ENCODE measurements around the gene TSSC4.

DNA sequence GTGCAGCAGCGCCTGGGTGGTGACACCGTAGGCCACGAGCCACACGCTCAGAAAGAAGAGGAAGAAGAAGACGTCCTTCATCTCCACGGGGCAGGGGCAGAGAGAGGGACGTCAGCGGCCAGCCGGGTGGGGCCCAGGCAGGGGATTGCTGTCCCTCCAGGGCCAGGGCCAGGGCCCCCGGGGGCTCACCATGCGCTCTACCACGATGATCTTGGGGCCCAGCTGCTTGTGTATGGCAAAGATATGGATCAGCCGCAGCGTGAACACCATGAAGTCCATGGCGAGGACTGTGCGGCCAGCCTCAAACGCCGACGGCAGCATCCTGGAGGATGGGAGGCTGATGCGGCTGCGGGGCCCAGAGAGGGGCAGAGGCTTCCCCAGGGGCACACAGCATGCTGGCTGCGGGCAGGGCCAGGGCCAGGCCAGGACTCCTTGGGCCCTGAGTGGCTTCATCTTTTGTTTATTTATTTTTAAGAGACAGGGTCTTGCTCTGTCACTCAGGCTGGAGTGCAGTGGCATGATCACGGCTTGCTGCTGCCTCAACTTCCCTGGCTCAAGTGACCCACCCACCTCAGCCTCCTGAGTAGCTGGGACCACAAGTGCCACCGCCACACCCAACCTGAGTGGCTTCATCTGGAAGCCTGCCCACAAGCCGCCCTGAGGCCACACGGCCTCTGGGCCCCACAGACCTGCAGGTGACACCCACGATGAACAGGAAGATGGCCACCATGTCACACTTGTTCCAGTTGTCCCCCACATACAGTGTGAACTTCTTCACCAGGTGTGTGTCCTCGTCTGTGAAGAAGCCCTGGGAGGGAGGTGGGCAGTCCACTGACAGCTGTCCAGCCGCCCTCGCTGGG is 11.1 kb downstream of the TSSC4 start:
- TF ChIP-seq, protein P1, sequence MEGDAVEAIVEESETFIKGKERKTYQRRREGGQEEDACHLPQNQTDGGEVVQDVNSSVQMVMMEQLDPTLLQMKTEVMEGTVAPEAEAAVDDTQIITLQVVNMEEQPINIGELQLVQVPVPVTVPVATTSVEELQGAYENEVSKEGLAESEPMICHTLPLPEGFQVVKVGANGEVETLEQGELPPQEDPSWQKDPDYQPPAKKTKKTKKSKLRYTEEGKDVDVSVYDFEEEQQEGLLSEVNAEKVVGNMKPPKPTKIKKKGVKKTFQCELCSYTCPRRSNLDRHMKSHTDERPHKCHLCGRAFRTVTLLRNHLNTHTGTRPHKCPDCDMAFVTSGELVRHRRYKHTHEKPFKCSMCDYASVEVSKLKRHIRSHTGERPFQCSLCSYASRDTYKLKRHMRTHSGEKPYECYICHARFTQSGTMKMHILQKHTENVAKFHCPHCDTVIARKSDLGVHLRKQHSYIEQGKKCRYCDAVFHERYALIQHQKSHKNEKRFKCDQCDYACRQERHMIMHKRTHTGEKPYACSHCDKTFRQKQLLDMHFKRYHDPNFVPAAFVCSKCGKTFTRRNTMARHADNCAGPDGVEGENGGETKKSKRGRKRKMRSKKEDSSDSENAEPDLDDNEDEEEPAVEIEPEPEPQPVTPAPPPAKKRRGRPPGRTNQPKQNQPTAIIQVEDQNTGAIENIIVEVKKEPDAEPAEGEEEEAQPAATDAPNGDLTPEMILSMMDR (IDR thresholded peaks at IDR 0.05; ENCODE audit: low read length) = no peak
- no peak for TF ChIP-seq EZH2 (IDR thresholded peaks at IDR 0.05; ENCODE audit: borderline replicate concordance, low read length)
